NCI-H526 (cell line): ENCODE results near the gene TOM1L2.
A peak's percentile ranks its signal among the peaks of the same experiment; 100 is the strongest.
"Not testable (repeated sequence)": the region's sequence is repeated elsewhere in the genome, so short reads cannot be mapped to it uniquely, and the experiment has no call there.

ENCODE experiments used
- DNase-seq, 2 experiments: peaks; one replicate each; lab custom pipeline; 2025; lab: John Stamatoyannopoulos, UW

TOM1L2 gene

GRCh38 chr17:17972126-17972951 is at the start of gene TOM1L2, which contains the start of gene DRC3:
TSS of gene TOM1L2 (minus strand) at chr17:17972400. CDS start at chr17:17972313, 87 bp downstream.
TSS of gene DRC3 (plus strand) at chr17:17972862. CDS start at chr17:17977599, 4,737 bp downstream.
- peak; percentile 99 for DNase-seq

GRCh38 chr17:18021372-18021771 is 49.2 kb upstream of the TOM1L2 start:
- DNase-seq, result no peak

- no peak for DNase-seq
These were observed 48.8 kb upstream of the TOM1L2 start for GRCh38 chr17:18020971-18021370.

DNA sequence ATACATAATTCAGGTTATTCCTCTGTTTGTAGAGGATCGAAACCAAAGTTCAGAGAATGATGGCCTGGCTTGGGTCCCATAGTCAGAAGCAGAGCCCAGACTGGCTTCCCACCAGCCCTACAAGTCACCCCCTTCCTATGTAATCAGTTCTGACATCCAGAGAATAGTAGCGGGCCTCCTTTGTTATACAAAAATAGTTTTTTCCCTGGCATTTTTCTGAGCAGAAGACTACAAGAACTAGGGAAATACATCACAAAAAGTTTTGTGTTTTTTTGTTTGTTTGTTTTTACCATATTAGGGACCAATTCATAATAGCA is 47.6 kb upstream of the TOM1L2 start:
- no peak for DNase-seq

DNA sequence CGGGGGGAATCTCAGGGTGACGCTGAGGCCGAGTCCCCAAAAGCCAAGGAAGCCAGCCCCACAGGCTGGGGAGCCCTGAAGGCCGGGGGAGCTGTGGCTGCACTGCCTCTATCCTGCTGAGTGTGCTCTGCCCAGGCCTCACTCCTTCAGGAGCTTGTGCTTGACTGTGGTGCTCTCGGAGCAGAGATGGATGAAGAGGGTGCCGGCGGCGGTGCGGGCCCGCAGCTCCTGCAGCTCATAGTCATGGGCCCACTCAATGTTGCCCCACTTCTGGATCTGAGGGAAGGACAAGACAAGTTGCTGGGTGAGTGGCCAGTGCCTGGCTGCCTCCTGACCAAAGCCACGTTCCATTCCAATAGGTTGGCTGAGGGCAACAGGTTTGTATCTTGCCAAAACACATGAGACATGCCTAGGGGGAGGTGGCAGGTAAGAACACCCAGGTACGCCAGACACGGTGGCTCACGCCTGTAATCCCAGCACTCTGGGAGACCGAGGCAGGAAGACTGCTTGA is 46.3 kb upstream of the TOM1L2 start:
- no peak for DNase-seq

- no peak for DNase-seq
These were observed 45.8 kb upstream of the TOM1L2 start for GRCh38 chr17:18017958-18018357.

- DNase-seq, result no peak
These were observed 44.2 kb upstream of the TOM1L2 start for GRCh38 chr17:18016426-18016825.

DNA sequence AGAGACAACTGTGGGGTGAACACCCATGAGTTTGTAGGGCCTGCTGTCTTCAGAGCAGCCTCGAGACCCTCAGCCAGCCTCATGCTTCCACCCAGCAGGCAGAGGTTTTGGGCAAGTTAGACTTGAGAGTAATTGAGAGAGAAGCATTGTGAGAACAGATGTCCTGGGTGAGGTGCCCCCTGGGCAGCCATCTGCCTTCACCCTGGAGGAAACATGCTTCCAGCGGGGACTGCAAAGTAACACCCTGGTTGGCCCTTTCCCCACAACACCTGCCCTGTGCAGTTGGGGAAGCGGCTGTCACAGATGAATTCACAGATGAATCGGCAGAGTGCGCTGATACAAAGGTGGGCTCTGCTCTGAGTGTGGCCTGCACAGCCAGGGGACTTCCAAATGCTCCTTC is 43.4 kb upstream of the TOM1L2 start:
- DNase-seq, result no peak

GRCh38 chr17:18014006-18014405 is 41.8 kb upstream of the TOM1L2 start:
- DNase-seq, result no peak

- DNase-seq, result no peak
These were observed 39.1 kb upstream of the TOM1L2 start for GRCh38 chr17:18011286-18011685.

GRCh38 chr17:18009609-18010420 is 37.6 kb upstream of the TOM1L2 start:
- DNase-seq, result no peak

DNA sequence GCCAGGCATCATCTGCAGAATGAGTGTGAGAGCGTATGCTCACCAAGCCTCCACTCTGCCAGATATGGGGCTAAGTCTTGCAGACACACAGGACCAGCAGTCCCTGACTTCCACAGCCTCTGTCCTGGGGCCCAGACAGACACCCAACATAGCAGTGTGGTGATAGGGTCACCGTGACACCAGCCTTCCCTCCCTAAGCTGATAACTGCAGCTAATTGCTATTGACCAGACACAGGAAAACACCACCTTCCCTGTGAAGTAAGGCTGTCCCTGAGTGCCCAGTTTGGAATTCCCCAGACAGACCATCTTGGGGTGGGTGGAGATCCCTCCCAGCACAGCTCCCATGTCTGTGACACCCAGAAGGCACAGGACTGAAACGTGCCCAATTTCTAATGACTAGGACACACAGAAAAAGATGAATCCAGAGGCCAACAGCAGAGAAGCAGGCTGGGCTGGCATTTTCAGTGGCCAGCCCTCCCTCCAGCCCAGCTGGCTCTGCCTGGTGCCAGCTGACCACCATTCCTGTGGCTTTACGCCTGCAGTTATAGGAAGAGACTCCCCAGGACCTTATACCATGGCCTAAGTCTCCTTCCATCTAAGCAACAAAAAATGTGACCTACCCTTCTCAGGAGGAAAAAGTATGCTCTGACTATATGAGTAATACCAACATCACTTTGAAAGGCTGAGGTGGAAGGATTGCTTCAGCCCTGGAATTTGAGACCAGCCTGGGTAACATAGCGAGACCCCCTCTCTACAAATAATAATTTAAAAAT is 36.5 kb upstream of the TOM1L2 start:
- DNase-seq, result no peak

DNA sequence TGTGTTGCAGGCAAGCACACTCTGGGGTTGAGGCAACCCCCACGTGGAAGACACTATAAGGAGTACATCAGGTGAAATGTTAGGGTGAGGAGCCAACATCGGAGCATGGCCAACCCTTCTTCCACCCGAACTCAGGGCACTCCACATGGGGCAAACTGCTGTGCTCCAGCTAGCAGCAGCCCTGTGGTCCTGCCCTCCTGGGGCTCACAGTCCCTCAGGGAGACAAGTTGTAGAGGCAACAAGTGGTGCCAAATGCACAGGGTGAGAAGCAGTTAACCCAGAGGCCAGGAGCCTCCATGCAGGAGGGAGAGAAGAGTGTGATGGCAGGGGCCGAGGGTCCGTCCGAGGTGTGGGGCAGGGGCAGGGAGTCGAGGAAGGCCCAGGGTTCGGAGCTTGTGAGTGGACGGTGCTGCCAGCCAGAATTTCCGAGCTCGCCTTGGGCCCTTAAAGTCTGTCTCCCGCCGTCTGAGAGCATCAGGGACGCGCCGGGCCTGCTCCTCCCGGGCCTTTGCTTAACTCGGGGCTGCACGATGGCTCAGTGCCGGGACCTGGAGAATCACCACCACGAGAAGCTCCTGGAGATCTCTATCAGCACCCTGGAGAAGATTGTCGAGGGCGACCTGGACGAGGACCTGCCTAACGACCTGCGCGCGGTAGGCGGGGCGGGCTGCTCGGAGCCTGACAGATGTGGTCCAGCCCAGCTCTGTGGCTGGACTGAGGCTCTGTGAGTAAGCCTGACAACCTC is 34.5 kb upstream of the TOM1L2 start:
- no peak for DNase-seq

GRCh38 chr17:18005496-18005895 is 33.3 kb upstream of the TOM1L2 start:
- DNase-seq, result no peak

DNA sequence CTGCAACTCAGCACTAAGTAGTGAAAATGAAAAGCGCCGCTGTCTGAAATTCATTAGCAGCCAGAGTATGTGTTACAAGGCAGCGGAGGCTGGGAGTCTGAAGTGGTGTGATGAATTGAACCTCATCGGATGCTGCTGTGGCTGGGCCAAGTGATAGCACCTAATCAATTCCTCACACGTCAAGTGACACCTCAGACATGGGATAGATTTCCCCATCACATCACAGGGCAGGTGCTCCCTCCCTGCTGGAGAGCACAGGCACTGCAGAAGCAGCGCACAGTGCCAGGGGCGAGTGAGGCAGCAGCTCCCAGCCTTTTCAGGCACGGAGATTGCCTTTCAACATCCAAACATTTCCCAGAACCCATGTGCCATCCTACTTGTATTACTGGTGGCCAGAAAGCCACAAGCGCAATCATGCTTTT is 32.7 kb upstream of the TOM1L2 start:
- DNase-seq, result no peak

DNA sequence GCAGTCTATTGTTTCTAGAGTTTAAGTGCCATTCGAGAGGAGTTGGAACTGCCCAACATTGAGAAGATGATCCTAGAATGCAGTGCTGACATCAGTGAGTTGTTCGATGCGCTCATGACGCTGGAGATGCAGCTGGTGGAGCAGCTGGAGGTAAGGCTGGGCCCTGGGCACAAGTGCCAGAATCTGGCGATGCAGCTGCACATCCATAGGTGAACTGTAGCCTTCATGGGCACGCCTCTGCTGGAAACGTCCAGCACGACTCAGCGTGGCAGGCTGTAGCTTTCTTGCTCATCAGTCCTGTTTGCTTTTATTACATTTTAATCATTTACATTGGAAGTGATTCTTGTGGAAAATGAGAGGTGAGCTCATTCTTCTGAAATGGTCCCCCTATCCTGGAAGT is 32.1 kb upstream of the TOM1L2 start:
- DNase-seq, result no peak

- no peak for DNase-seq
These were observed 30.0 kb upstream of the TOM1L2 start for GRCh38 chr17:18002171-18002570.

DNA sequence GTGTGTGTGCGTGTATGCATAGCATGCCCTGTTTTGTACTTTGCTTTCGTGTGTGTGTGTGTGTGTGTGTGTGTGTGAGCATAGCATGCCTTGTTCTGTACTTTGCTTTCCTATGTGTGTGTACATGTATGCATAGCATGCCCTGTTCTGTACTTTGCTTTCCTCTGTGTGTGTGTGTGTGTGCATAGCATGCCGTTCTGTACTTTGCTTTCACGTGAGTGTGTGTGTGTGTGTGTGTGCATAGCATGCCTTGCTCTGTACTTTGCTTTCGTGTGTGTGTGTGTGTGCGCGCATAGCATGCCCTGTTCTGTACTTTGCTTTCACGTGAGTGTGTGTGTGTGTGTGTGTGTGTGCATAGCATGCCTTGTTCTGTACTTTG is 27.8 kb upstream of the TOM1L2 start:
- no peak for DNase-seq

DNA sequence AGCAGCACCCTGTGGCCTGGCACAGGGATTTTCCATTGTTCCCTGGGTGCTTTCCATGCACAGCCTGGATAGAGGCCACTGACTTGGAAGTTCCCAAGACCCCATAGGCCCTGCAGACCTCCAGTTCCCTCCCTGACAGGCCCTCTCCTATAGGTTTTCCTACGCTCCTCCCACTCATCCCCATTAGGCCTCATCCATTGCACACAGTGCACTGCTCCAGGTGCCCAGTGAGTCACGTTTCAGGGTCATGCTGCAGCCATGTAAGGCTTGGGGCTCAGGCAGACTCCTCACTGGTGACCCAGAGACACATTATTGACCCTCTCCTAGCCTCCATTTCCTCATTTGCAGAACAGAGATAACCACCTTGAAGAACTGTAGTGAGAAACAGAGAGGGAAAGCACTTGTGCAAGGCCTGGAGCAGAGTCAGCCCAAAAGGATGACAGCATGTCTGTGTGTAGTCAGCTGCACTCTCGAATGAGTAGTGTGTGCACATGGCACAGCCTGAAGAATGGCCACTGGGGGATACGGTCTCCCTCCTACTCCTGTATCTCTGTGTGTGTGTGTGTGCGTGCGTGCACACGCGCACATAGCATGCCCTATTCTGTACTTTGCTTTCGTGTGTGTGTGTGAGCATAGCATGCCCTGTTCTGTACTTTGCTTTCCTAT is 27.3 kb upstream of the TOM1L2 start:
- no peak for DNase-seq

GRCh38 chr17:17998934-17999333 is 26.7 kb upstream of the TOM1L2 start:
- no peak for DNase-seq

DNA sequence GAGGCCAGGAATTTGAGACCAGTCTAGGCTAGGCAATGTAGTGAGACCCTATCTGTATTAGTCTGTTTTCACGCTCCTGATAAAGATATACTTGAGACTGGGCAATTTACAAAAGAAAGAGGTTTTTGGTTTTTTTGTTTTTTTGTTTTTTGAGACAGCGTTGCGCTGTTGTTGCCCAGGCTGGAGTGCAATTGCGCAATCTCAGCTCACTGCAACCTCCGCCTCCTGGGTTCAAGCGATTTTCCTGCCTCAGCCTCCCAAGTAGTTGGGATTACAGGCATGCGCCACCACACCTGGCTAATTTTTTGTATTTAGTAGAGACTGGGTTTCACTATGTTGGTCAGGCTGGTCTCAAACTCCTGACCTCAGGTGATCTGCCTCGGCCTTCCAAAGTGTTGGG is 23.7 kb upstream of the TOM1L2 start:
- DNase-seq, result not testable (repeated sequence)
